H7 (cell line): ENCODE data around the gene TRPV4. TPM values are rescaled to one million over a fixed set of nuclear protein-coding genes. Genes with fewer than 3 reads are reported as not detected.

Experiments used
- DNase-seq: peaks from one replicate; pipeline ENCODE4 v3.0.0; 2012
- H3K27me3 ChIP-seq: 2 replicates; pipeline ENCODE4 v1.6.0; 2011; ENCODE audit warnings: mild to moderate bottlenecking, low read length; ENCODE audit not compliant: control insufficient read depth, insufficient read depth
- H3K36me3 ChIP-seq: replicated peaks from 2 replicates; pipeline ENCODE4 v1.5.1; 2011; ENCODE audit warnings: low read length; ENCODE audit not compliant: control insufficient read depth, insufficient read depth
- H3K4me3 ChIP-seq: 2 replicates; pipeline ENCODE4 v1.5.1; 2011; ENCODE audit warnings: low read depth, mild to moderate bottlenecking, control low read depth, low read length, moderate library complexity; ENCODE audit not compliant: insufficient read depth
- total RNA-seq: library from RNA; depleted of rRNA; stranded (reverse); fragments of >200 nt; shearing (Covaris generic); gene quantifications from 2 replicates; pipeline ENCODE4 v1.2.3, GENCODE V29; 2014

The TRPV4 gene
- total RNA-seq, 1 experiment from 2014 or later, result 1.6 TPM

GRCh38 chr12:109827566-109828550 is 5.3 kb downstream of the TRPV4 start:
- no peaks in the 10 kb centered on the region for H3K36me3 ChIP-seq

GRCh38 chr12:109827080-109827479 is 6.1 kb downstream of the TRPV4 start:
- H3K4me3 ChIP-seq, result no peak overlapping the region
- DNase-seq, result no peak
- no peaks in the 10 kb centered on the region for H3K36me3 ChIP-seq
- H3K27me3 ChIP-seq, result no peaks in the 10 kb centered on the region

More at GRCh38 chr12:109827566-109828550, 5.3 kb downstream of the TRPV4 start:
- Histone ChIP-seq H3K4me3 (no peak overlapping the region), H3K27me3 (no peaks in the 10 kb centered on the region; the same call in 1 of the 2 replicates)
- DNase-seq, result no peak

GRCh38 chr12:109824731-109825130 is 8.5 kb downstream of the TRPV4 start:
- Histone ChIP-seq H3K27me3 (no peaks in the 10 kb centered on the region), H3K36me3 (no peaks in the 10 kb centered on the region), H3K4me3 (no peak overlapping the region)
- no peak for DNase-seq

GRCh38 chr12:109822951-109823411 is 10.2 kb downstream of the TRPV4 start:
- H3K4me3 ChIP-seq, result no peak overlapping the region
- DNase-seq, result no peak
- H3K27me3 ChIP-seq, result no peaks in the 10 kb centered on the region
- no peaks in the 10 kb centered on the region for H3K36me3 ChIP-seq

DNA sequence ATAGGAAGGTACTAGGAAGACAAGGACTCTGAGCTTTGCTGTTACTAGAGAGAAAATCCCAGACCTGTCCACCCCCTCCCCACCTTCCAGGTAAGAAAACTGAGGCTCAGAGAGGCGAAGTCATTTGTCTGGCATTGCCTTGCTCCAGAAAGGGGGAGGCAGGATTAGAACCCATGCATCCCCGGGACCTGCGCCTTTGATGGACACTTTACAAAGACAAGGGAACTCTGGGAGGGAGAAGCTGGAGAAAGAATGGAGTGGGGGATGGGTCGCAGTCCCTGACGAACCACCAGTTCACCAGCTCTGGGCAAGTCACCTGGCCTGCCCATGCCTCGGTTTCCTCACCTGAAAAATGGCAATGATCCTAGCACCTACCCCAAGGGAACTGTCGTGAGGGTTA is 10.8 kb downstream of the TRPV4 start:
- H3K4me3 ChIP-seq, result no peak overlapping the region
- no peaks in the 10 kb centered on the region for H3K27me3 ChIP-seq
- no peak for DNase-seq
- no peaks in the 10 kb centered on the region for H3K36me3 ChIP-seq

DNA sequence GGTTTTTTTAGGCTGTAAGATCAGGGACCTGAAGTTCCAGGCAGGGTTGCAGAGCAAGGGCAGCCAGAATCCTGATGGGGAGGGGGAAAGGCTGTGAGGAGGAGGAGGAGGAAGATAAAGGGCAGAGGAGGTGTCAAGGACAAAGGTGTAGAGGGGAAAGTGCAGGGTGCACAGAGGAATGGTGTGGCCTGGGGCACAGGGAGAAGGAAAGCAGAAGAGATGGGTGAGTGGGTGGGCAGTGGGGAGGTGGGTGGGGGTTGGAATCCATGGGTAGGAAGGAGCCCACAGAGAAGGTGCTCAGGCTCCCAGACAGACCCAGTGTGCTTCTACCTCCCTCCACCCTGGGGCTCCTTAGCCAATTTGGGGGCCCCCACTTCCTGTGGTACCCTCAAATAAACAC is 11.2 kb downstream of the TRPV4 start:
- no peak overlapping the region for H3K4me3 ChIP-seq
- no peaks in the 10 kb centered on the region for H3K36me3 ChIP-seq
- no peaks in the 10 kb centered on the region for H3K27me3 ChIP-seq
- DNase-seq, result no peak

DNA sequence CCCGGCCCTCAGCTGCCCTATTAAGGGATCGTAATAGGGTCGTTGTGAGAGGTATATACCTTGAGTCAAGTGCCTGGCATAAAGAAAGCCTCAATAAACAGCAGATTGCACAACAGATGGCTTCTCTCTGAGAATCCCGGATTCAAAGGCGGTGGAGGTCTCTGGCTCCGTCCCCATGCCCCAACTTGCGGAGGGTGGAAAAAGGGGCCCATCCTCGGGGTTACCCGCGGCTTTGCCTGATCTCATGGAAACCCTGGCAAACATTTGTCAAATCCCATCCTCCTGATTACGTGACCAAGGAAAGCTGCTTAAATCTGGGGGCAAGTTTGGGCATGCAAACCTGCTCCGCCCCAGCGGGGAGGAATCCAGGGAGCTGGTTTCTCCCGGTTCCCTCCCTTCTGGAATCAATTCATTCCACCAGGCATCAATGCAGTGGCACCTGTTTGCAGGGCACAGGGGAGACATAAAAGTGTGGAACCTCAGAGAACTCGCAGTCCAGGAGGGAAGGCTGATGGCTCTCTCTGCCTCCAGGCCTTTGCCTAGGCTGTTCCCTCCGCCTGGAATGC is 12.3 kb downstream of the TRPV4 start:
- H3K36me3 ChIP-seq, result no peaks in the 10 kb centered on the region
- H3K4me3 ChIP-seq, result no peak overlapping the region
- no peaks in the 10 kb centered on the region for H3K27me3 ChIP-seq
- no peak for DNase-seq

DNA sequence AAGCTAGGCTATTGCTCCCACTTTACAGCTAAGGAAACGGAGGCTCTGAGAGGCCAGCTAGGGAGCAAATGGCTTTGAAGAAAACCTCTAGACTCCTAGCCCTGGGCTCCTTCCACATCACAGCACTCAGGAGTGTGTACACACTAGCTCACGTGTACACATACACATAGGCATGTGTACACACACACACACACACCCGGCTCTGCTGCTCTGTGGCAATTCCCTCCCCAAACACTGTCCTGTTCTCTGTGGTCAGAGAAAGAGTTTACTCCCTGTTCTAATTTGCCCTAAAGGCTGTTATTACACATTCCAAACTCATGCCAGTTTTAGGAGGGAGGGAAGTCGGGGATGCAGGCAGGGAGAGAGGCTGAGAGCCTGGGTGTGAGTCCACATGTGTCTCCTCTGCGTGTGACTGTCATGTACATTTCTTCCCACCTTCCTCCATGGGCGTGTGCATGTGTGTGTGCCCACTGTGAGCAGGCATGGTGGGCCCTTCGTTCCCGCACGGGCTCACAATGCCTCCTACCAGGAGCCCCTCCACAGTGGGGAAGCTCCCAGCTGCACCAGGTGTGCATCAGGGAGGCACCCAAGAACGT is 14.2 kb downstream of the TRPV4 start:
- Histone ChIP-seq H3K36me3 (no peaks in the 10 kb centered on the region), H3K27me3 (no peaks in the 10 kb centered on the region), H3K4me3 (no peak overlapping the region)
- no peak for DNase-seq

GRCh38 chr12:109818253-109818652 is 14.9 kb downstream of the TRPV4 start:
- Histone ChIP-seq H3K27me3 (no peaks in the 10 kb centered on the region), H3K36me3 (no peaks in the 10 kb centered on the region), H3K4me3 (no peak overlapping the region)
- DNase-seq, result no peak

- Histone ChIP-seq H3K4me3 (no peak overlapping the region), H3K27me3 (no peaks in the 10 kb centered on the region), H3K36me3 (no peaks in the 10 kb centered on the region)
- DNase-seq, result no peak
Measured at GRCh38 chr12:109817627-109818231, 15.5 kb downstream of the TRPV4 start.

DNA sequence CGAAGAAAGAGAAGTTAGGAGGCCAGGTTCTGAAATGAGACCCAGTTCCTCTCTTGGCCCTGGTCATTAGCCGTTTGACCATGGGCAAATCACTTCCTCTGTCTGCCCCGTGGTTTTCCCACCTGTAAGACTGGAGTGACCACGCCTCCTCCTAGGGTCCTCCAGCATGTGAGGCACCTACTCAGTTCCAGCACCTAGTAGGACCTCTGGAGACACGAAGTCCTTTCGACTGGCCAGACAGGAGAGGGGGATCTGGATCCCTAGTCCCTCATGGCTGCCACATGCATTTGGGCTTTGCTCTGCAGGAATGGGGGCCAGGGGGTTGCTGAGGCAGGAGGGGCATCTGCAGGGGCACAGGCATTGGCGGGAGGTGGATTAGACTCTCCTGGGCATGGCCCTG is 16.3 kb downstream of the TRPV4 start:
- H3K27me3 ChIP-seq, result no peaks in the 10 kb centered on the region
- H3K36me3 ChIP-seq, result no peaks in the 10 kb centered on the region
- no peak overlapping the region for H3K4me3 ChIP-seq
- no peak for DNase-seq

DNA sequence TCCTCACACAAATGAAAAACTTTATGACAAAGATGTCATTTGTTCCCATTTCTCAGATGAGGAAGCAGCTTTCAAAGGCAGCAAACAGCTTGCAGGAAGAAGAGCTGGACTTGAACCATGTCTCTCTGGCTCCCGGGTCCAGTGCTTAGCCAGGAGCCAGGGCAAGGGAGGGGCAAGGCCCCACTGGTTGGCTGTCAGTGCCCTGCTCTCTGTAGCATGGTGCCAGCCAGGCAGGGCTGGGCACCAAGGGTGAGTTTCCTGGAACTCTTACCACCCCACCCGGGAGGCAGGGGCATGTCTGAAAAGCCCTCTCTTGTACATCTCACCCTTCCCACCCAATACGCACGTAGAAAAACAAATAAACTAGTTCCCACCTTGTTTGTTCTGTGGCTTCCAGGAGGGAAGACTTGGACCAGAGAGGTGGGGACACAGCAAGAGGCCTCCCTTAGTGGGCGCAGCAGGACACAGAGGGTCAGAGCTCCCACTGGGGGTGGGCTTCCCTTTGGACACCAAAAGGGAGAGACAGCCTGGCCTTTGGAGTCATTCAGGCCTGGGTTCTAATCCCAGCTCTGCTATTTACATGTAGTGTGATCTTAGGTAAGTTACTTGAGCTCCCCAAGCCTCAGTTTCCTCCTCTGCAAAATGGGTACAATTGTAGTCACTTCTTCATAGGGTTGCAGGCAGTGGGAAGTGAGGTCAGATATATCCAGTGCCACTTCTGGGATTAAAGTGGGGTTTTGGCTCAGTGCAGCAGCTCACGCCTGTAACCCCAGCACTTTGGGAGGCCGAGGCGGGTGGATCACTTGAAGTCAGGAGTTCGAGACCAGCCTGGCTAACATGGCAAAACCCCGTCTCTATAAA is 17.2 kb downstream of the TRPV4 start:
- Histone ChIP-seq H3K27me3 (no peaks in the 10 kb centered on the region), H3K4me3 (no peak overlapping the region), H3K36me3 (no peaks in the 10 kb centered on the region)
- DNase-seq, result no peak

DNA sequence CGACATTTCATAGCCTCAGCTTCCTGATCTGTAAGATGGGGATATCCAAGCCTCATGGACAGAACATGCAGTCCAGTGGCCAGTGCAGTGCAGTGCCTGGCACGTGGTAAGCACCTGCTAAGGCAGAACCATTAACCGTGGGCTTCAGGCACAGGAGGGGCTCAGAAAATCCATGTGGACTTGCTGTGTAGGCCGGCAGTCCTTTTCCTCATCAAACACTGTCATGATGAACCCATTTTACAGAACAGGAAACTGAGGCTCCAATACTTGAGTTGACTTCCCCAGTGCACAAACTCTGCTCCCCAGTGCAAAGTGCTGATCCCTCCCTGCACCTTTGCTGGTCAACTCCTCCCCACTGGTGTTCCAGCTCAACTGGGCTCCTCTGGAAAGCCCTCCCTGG is 18.0 kb downstream of the TRPV4 start:
- no peaks in the 10 kb centered on the region for H3K36me3 ChIP-seq

More for the DNA sequence above, 18.0 kb downstream of the TRPV4 start:
- no peak for DNase-seq
- Histone ChIP-seq H3K27me3 (no peaks in the 10 kb centered on the region), H3K4me3 (no peak overlapping the region)
